ENCODE data around the gene GMPS.

- TF ChIP-seq, protein P1, sequence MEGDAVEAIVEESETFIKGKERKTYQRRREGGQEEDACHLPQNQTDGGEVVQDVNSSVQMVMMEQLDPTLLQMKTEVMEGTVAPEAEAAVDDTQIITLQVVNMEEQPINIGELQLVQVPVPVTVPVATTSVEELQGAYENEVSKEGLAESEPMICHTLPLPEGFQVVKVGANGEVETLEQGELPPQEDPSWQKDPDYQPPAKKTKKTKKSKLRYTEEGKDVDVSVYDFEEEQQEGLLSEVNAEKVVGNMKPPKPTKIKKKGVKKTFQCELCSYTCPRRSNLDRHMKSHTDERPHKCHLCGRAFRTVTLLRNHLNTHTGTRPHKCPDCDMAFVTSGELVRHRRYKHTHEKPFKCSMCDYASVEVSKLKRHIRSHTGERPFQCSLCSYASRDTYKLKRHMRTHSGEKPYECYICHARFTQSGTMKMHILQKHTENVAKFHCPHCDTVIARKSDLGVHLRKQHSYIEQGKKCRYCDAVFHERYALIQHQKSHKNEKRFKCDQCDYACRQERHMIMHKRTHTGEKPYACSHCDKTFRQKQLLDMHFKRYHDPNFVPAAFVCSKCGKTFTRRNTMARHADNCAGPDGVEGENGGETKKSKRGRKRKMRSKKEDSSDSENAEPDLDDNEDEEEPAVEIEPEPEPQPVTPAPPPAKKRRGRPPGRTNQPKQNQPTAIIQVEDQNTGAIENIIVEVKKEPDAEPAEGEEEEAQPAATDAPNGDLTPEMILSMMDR (IDR thresholded peaks at IDR 0.05), result no peak
- no peak for TF ChIP-seq EZH2 (IDR thresholded peaks at IDR 0.05)
- TF ChIP-seq EZH2phosphoT487 (IDR thresholded peaks at IDR 0.05), result no peak
Measured at GRCh38 chr3:155981669-155982068, 111.2 kb downstream of the GMPS start.

Data from neural progenitor cell (in vitro differentiated cells).